Gastrocnemius medialis (tissue), 4 donors: ENCODE data around the gene PHC3. TPM values are rescaled to one million over a fixed set of nuclear protein-coding genes. Genes with fewer than 3 reads are reported as not detected.

ENCODE experiments used
- ATAC-seq, 2 donors: fragments of 150-250 bp; one replicate each; pipeline ENCODE4 v1.9.1; 2016
- DNase-seq, 2 donors: peaks; one replicate each; pipeline ENCODE4 v3.0.0-alpha.2; 2019
- H3K27ac ChIP-seq, 4 donors: fragments of 200-600 bp; sonication (generic); 1 replicate in 1 of 4; 2 replicates in 3 of 4; pipeline ENCODE4 v1.5.1; 2016 to 2018; ENCODE audit warnings: mild to moderate bottlenecking in 2 of 4, moderate library complexity in 1 of 4
- H3K27me3 ChIP-seq, 3 donors: fragments of 200-600 bp; sonication (generic) in 2 of 3; 1 replicate in 1 of 3; 2 replicates in 2 of 3; pipeline versions ENCODE4 v1.5.1 to v1.6.0; 2016 to 2019; ENCODE audit warnings: mild to moderate bottlenecking in 1 of 3, moderate library complexity in 1 of 3
- H3K36me3 ChIP-seq, 2 donors: fragments of 200-600 bp; sonication (generic) in 1 of 2; one replicate each; pipeline ENCODE4 v1.5.1; 2017 to 2018
- H3K4me1 ChIP-seq, 2 donors: fragments of 200-600 bp; sonication (generic) in 1 of 2; one replicate each; pipeline ENCODE4 v1.5.1; 2016 to 2017; ENCODE audit warnings: mild to moderate bottlenecking in 2 of 2
- H3K4me3 ChIP-seq, 4 donors: fragments of 200-600 bp; sonication (generic) in 3 of 4; 1 replicate in 1 of 4; 2 replicates in 3 of 4; pipeline ENCODE4 v1.5.1; 2016 to 2019; ENCODE audit warnings: mild to moderate bottlenecking in 2 of 4
- H3K9me3 ChIP-seq, 3 donors: fragments of 200-600 bp; sonication (generic) in 2 of 3; 1 replicate in 1 of 3; 2 replicates in 2 of 3; pipeline ENCODE4 v1.5.1; 2016 to 2019
- CTCF ChIP-seq, 5 experiments: fragments of 450-650 bp in 3 of 5; fragments of 200-600 bp in 2 of 5; sonication (generic) in 2 of 5; IDR thresholded peaks in 4 of 5; conservative IDR thresholded peaks in 1 of 5; 1 replicate in 4 of 5; 2 replicates in 1 of 5; pipeline ENCODE4 v1.5.1; 2016 to 2019; ENCODE audit warnings: antibody characterized with exemption in 5 of 5, mild to moderate bottlenecking in 3 of 5, moderate library complexity in 3 of 5
- POLR2A ChIP-seq, 2 donors: fragments of 450-650 bp; IDR thresholded peaks; one replicate each; pipeline ENCODE4 v1.6.1; 2017; ENCODE audit warnings: antibody characterized with exemption in 2 of 2, mild to moderate bottlenecking in 2 of 2, moderate library complexity in 2 of 2
- in situ Hi-C, 4 donors: fragments of 200-750 bp; cut with MboI; loops; one replicate each; pipeline versions ENCODE4 v1.15.0 to v1.8.0; 2017; ENCODE audit warnings: low sequenced_read_pairs in 4 of 4
- intact Hi-C: fragments of 100-400 bp; cut with DNase I; formaldehyde crosslinking; loops from one replicate; pipeline ENCODE4 v1.15.1; 2023; ENCODE audit warnings: low total_unique reads
- total RNA-seq, 4 donors: library from RNA; depleted of rRNA; stranded (reverse); fragments of >200 nt; gene quantifications; one replicate each; pipeline versions ENCODE4 v1.1.0 to v1.2.3, GENCODE V29; 2016

Gene PHC3
- total RNA-seq, 4 donors from 2014 or later, result 25.4 to 37.0 (median 32.4) TPM

- Histone ChIP-seq H3K4me1 (no peaks in the 10 kb centered on the region), H3K9me3 (no peaks in the 10 kb centered on the region), H3K27ac (no peak overlapping the region), H3K36me3 (no peaks in the 10 kb centered on the region), H3K4me3 (no peak overlapping the region), H3K27me3 (no peaks in the 10 kb centered on the region)
- intact Hi-C loops (no loop called here), in situ Hi-C loops (no loop called here)
- DNase-seq (no peak), ATAC-seq (no peak)
- no peak for TF ChIP-seq CTCF (IDR thresholded peaks at IDR 0.05 in 4 of 5, conservative IDR thresholded peaks at IDR 0.05 in 1 of 5)
- no peak for TF ChIP-seq POLR2A (IDR thresholded peaks at IDR 0.05)
Measured at GRCh38 chr3:170062068-170062467, 119.5 kb downstream of the PHC3 start.

GRCh38 chr3:170059447-170059846, 122.1 kb downstream of the PHC3 start:
- intact Hi-C loops, result no loop called here

GRCh38 chr3:170058127-170058526, 123.4 kb downstream of the PHC3 start:
- no peaks in the 10 kb centered on the region for H3K27me3 ChIP-seq
- no peak overlapping the region for H3K27ac ChIP-seq
- TF ChIP-seq CTCF (IDR thresholded peaks at IDR 0.05 in 4 of 5, conservative IDR thresholded peaks at IDR 0.05 in 1 of 5), result no peak
- TF ChIP-seq POLR2A (IDR thresholded peaks at IDR 0.05), result no peak
- no peak overlapping the region for H3K4me3 ChIP-seq
- intact Hi-C loops (no loop called here), in situ Hi-C loops (no loop called here)
- ATAC-seq (no peak), DNase-seq (no peak)
- H3K4me1 ChIP-seq, result no peaks in the 10 kb centered on the region
- H3K36me3 ChIP-seq, result no peaks in the 10 kb centered on the region
- no peaks in the 10 kb centered on the region for H3K9me3 ChIP-seq

More at GRCh38 chr3:170059447-170059846, 122.1 kb downstream of the PHC3 start:
- Histone ChIP-seq H3K27me3 (no peaks in the 10 kb centered on the region), H3K36me3 (no peaks in the 10 kb centered on the region), H3K4me1 (no peaks in the 10 kb centered on the region), H3K4me3 (no peak overlapping the region), H3K9me3 (no peaks in the 10 kb centered on the region), H3K27ac (no peak overlapping the region)
- no peak for TF ChIP-seq CTCF (IDR thresholded peaks at IDR 0.05 in 4 of 5, conservative IDR thresholded peaks at IDR 0.05 in 1 of 5)
- no peak for TF ChIP-seq POLR2A (IDR thresholded peaks at IDR 0.05)
- ATAC-seq, result no peak
- no peak for DNase-seq
- in situ Hi-C loops, result no loop called here

GRCh38 chr3:170057550-170057949, 124.0 kb downstream of the PHC3 start:
- no peak overlapping the region for H3K27ac ChIP-seq
- H3K9me3 ChIP-seq, result no peaks in the 10 kb centered on the region
- TF ChIP-seq CTCF (IDR thresholded peaks at IDR 0.05 in 4 of 5, conservative IDR thresholded peaks at IDR 0.05 in 1 of 5) (no peak), POLR2A (IDR thresholded peaks at IDR 0.05) (no peak)
- H3K27me3 ChIP-seq, result no peaks in the 10 kb centered on the region
- intact Hi-C loops, result no loop called here
- ATAC-seq (no peak), DNase-seq (no peak)
- no peaks in the 10 kb centered on the region for H3K4me1 ChIP-seq
- in situ Hi-C loops, result no loop called here
- no peaks in the 10 kb centered on the region for H3K36me3 ChIP-seq
- no peak overlapping the region for H3K4me3 ChIP-seq
